Activated CD4-positive, alpha-beta T cell treated with anti-CD3 and anti-CD28 coated beads, Interleukin-2, amount 50 U/mL, for 16 hours (primary cell): ENCODE data around the gene TLDC2.
A peak's percentile ranks its signal among the peaks of the same experiment; 100 is the strongest.
"Not testable (repeated sequence)": the region's sequence is repeated elsewhere in the genome, so short reads cannot be mapped to it uniquely, and the experiment has no call there.

Experiments used
- DNase-seq: peaks from one replicate; pipeline ENCODE4 v3.0.0-alpha.2; 2020

The TLDC2 gene

DNA sequence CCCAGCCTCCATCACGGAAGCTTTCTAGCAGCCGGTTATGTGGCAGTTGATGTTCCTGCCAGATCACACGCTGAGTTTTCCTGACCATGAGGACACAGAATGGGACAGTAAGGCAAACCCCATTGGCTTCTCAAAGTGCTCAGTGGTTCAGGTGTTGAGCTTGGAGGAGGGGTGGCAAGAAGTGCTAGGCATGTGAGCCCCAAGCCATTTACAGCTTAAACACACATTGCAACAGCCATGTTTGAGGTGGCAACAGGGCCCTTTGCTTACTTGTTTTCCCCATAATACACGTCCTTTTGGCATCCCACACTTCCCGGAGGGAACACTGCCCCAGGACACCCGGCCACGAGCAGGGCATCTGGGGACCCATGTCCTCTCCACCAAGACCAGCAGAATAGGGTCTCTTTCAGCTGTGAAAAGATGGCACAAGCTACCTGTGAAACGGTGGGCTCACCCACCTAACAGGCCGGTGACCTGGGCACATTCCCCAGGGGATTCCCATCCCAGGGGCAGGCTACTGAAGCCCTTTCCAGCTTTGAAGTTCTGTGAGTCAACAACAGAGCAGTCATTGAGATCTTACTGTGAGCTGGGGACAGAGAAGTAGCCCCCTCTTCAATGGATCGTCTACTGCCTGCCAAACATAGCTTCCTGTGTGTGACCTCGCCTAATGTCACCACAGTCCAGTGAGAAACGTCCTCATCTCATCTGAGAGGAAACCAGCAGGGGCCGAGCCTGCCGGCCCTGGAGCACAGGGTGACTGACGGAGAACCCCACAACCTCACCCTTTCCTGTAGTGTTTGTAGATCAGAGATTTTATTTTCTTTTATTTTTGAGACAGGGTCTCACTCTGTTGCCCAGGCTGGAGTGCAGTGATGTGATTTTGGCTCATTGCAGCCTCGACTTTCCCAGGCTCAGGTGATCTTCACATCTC is 4.0 kb upstream of the TLDC2 start:
- no peak for DNase-seq

DNA sequence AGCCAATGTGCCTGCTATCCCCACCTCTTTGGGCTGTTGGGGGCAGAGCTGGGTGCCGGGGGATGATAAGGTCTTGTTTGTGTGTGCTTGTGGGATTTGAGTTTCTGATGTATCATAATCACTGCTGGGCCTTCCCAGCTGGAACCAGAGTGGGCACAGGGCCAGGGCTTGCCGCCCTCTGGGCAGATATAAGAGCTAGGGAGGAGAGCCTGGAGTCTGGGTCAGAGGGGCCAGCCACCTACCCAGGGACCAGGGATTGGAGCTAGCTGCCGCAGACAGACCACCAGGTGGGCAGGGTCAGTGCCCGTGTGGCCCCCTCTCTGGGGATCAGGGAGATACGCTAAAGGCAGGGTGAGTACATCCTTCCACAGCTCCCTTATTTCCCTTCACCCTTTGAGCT is 3.1 kb upstream of the TLDC2 start:
- no peak for DNase-seq

- DNase-seq: no peak
Measured at GRCh38 chr20:36873498-36874189, 2.3 kb upstream of the TLDC2 start.

GRCh38 chr20:36875093-36875492 is 845 bp upstream of the TLDC2 start:
- not testable (repeated sequence) for DNase-seq

GRCh38 chr20:36876473-36876833 is 515 bp downstream of the TLDC2 start:
- no peak for DNase-seq

- DNase-seq: no peak
Measured at GRCh38 chr20:36878941-36879340, 3.0 kb downstream of the TLDC2 start.

- no peak for DNase-seq
Measured at GRCh38 chr20:36880741-36881250, 4.9 kb downstream of the TLDC2 start.

DNA sequence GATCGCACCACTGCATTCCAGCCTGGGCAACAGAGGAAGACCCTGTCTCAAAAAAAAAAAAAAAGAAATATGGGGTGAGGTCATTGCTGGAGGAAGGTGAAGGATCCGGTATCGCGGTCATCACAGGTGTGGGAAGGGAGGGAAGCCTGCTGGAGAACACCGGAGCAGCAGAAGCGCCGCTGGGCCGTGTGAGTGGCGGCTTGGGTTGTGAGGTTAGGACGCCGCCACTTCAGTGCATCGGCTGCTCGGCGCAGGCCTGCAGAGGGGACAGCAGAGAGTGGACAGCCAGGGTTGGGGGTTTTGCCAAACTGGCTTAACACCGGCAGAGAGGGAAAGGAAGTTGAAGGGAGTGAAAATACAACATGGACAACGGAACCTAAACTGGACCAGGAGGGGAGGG is 5.4 kb downstream of the TLDC2 start:
- no peak for DNase-seq

DNA sequence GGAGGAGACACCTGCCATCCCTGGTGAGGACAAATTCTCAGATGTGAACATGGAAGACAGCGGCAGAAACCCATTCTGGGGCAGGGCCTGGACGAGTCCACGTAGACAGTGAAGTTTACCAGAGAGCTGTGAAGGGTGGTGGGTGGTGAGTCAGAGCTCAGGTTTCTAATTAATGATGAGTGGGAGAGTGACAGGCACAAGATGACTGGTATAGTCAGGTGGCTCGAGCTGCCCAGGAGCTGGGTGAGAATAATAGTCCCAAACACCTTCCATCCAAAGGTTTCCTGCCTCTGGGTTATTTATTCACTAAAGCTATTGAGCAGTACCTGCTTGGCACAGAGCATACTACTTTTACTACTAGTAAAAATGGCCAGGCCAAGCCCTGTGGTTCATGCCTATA is 6.0 kb downstream of the TLDC2 start:
- DNase-seq: peak; percentile 38

GRCh38 chr20:36883977-36884535 is 8.1 kb downstream of the TLDC2 start:
- no peak for DNase-seq

DNA sequence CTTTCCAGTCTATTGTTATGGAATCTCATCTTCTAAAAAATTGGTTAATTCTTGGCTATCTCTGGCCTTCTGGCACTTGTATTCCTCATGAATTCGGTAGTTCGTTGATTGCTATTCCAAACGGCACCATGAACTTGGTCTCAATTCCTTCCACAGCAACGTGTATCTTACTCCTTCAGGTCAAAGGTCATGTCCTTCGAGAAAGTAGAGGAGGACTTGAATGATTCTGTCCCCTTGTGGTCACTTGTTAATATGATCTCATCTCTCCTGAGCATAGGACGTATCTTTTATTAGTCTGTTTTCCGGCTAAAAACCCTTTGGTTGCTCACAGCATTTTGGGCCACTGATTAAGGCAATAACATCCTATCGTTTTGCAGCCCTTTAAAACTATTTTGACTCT is 9.4 kb downstream of the TLDC2 start:
- DNase-seq: no peak

- DNase-seq: peak; percentile 82
Measured at GRCh38 chr20:36886859-36887751, 11.2 kb downstream of the TLDC2 start.

DNA sequence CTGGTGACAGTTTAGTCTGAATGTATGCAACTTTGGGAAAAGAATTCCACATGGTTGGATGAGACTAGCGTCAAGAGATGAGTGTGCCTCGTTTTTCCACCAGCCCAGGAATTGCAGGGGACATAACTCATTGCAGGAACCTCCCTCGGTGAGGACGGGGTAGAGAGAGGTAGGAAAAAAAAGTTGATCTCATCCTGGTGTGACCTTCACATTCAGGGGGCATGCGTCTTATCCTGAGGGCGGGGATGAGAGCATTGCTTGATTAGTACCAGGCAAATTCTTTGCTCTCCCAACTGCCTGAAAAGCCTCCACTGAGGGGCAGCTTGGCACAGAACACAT is 11.8 kb downstream of the TLDC2 start:
- DNase-seq: no peak

DNA sequence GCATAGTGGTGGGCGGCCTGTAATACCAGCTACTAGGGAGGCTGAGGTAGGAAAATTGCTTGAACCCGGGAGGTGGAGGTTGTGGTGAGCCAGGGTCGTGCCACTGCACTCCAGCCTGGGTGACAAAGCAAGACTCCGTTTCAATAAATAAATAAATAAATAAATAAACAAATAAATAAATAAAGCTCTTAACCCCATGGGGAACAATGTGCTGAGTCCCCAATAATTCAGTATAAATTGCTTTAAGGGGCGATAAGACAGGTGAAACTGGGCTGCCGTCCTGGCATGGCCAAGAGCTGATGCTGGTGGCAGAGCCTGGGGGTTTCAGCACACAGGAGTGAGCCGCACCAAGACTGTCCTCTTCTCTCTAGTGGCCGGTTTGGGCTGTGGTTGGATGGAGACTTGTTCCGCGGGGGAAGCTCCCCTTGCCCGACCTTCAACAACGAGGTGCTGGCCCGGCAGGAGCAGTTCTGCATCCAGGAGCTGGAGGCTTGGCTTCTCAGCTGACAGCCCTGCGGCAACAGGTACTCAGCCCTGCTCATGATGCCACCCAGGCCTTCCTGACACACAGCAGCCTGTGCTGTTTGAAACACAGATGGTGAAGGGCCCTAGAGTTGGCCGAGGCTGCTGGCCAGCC is 13.1 kb downstream of the TLDC2 start:
- DNase-seq: no peak

DNA sequence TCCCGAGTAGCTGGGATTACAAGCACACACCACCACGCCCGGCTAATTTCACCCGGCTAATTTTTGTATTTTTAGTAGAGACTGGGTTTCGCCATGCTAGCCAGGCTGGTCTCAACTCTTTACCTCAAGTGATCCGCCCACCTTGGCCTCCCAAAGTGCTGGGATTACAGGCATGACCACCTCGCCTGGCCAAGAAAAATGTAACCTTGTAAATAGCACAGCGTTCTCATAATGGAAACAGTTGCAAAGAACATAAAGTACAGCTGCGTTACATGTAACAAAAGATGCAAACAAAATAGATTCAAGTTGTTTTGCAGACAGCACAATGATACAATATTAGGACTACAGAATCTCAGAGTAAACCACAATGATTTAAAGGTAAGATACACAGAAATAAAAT is 14.6 kb downstream of the TLDC2 start:
- no peak for DNase-seq

DNA sequence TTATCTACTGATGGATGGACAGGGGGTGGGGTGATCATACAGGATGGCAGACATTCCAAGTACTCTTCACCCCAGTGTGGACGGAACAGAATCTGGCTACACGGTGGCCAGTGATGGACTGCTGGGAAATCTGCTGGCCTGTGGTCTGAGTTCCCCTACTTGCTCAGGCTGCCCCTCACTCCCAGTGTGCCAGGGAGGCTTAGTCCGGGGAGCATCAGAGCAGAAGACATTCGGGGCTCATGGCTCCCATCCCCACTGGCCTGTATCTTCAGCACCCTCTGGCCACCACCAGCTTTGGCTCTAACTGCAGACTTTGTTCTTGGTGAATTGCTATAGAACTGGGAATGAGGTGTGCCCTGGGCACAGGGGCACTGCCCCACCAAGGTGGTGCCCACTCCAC is 15.3 kb downstream of the TLDC2 start:
- DNase-seq: no peak

DNA sequence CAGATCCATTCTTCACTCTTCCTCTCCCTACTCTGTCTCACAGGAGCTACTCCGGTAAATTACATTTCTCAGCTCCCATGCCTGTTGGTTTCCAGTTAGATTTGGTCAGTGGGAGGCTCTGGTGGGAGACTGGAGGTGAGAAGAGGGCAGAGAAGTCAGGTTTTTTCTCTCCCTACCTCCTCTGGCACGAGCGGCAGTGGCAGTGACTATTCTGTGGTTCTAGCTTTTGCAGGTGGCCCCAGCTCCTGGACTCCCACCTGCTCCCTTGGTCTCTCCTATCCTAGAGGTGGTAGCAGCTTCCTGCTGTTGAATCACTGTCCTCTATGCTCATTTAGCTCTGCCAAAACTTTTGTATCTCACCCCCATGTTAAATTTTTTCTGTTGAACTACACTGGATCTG is 17.9 kb downstream of the TLDC2 start:
- no peak for DNase-seq

GRCh38 chr20:36895036-36895435 is 19.1 kb downstream of the TLDC2 start:
- no peak for DNase-seq

DNA sequence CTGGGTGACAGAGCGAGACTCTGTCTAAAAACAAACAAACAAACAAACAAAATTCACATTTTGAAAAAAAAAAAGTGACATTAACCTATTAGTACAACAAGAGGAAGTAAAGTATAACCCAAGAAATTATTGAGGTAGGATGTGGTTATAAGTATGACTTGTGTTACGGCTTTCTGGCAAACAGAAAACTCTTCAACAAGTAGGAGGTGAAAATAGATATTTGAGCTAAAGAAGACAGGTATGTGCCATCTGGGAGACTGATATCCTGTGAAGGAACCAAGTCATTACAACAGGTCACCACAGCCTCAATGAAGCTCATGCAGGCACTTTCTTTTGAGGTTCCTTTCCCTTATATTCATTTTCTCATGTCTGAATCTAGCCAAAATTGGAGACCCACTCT is 28.8 kb downstream of the TLDC2 start:
- no peak for DNase-seq

GRCh38 chr20:36905566-36905965 is 29.6 kb downstream of the TLDC2 start:
- DNase-seq: not testable (repeated sequence)

- DNase-seq: not testable (repeated sequence)
Measured at GRCh38 chr20:36906086-36906485, 30.1 kb downstream of the TLDC2 start.

DNA sequence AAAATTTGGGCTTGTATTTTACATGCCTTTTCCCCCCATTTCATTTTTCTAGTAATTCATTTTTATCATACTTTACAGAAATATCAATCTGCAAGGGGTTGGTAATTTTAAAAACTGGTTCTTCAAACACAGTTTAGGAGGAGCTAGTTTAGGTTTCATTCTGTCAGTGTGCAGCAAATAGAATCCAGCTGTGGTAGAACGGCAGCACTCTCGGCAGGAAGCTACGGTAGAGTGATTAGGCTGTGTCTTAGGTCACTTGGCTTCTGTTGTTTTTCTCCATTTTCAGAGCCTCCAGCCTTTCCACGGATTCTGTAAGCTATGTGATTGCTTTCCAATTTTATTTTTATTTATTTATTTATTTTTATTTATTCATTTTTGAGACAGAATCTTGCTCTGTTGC is 32.7 kb downstream of the TLDC2 start:
- DNase-seq: no peak
